H9 (cell line): ENCODE measurements around the gene CPSF4L. TPM values are rescaled to one million over a fixed set of nuclear protein-coding genes. Genes with fewer than 3 reads are reported as not detected.

Experiments
- DNase-seq: peaks from one replicate; pipeline ENCODE4 v3.0.0-alpha.2; 2017
- H2AFZ ChIP-seq: one replicate; pipeline ENCODE4 v1.6.1; 2013; ENCODE audit warnings: mild to moderate bottlenecking, low read length, control low read depth, moderate library complexity
- H2AK5ac ChIP-seq: 2 replicates; pipeline ENCODE4 v1.6.1; 2013; ENCODE audit warnings: low read length, control low read depth, mixed read lengths; ENCODE audit not compliant: insufficient read length
- H2BK120ac ChIP-seq: one replicate; pipeline ENCODE4 v1.6.1; 2013; ENCODE audit warnings: low read depth, mild to moderate bottlenecking, low read length, control low read depth, inconsistent platforms; ENCODE audit not compliant: poor library complexity, severe bottlenecking
- H2BK12ac ChIP-seq: 2 replicates; pipeline ENCODE4 v1.6.1; 2013; ENCODE audit warnings: low read length, control low read depth, mixed read lengths, low read depth; ENCODE audit not compliant: insufficient read length
- H2BK15ac ChIP-seq: 2 replicates; pipeline ENCODE4 v1.6.1; 2013; ENCODE audit warnings: low read depth, low read length, control low read depth
- H2BK20ac ChIP-seq: one replicate; pipeline ENCODE4 v1.6.1; 2013; ENCODE audit warnings: low read depth, mild to moderate bottlenecking, low read length, control low read depth, inconsistent platforms; ENCODE audit not compliant: poor library complexity, severe bottlenecking
- H2BK5ac ChIP-seq: 2 replicates; pipeline ENCODE4 v1.6.1; 2013; ENCODE audit warnings: low read length, control low read depth, mixed read lengths; ENCODE audit not compliant: insufficient read length
- H3K14ac ChIP-seq: 2 replicates; pipeline ENCODE4 v1.6.1; 2013; ENCODE audit warnings: low read length, control low read depth; ENCODE audit not compliant: insufficient read depth
- H3K18ac ChIP-seq: 2 replicates; pipeline ENCODE4 v1.6.1; 2013; ENCODE audit warnings: low read depth, mild to moderate bottlenecking, mixed read lengths, low read length, control low read depth; ENCODE audit not compliant: insufficient read length
- H3K23ac ChIP-seq: 2 replicates; pipeline ENCODE4 v1.6.1; 2013; ENCODE audit warnings: low read length, control low read depth, mixed read lengths, low read depth; ENCODE audit not compliant: insufficient read length
- H3K23me2 ChIP-seq: 2 replicates; pipeline ENCODE4 v1.6.1; 2013; ENCODE audit warnings: low read depth, mild to moderate bottlenecking, mixed read lengths, low read length, control low read depth; ENCODE audit not compliant: insufficient read length, poor library complexity, severe bottlenecking
- H3K27ac ChIP-seq: 2 replicates; pipeline ENCODE4 v1.5.1; 2013; ENCODE audit warnings: low read length, control low read depth, mixed read lengths, low read depth; ENCODE audit not compliant: insufficient read length
- H3K27me3 ChIP-seq: 2 replicates; pipeline ENCODE4 v1.6.1; 2013; ENCODE audit warnings: low read length, control low read depth, inconsistent platforms; ENCODE audit not compliant: insufficient read depth
- H3K4ac ChIP-seq: 2 replicates; pipeline ENCODE4 v1.6.1; 2013; ENCODE audit warnings: low read depth, mild to moderate bottlenecking, control low read depth, inconsistent platforms, low read length, moderate library complexity
- H3K4me1 ChIP-seq: 2 replicates; pipeline ENCODE4 v1.6.1; 2013; ENCODE audit warnings: low read length, control low read depth, inconsistent platforms; ENCODE audit not compliant: insufficient read depth
- H3K4me2 ChIP-seq: 2 replicates; pipeline ENCODE4 v1.6.1; 2013; ENCODE audit warnings: low read length, control low read depth, mixed read lengths; ENCODE audit not compliant: insufficient read length, insufficient read depth
- H3K56ac ChIP-seq: 2 replicates; pipeline ENCODE4 v1.6.1; 2013; ENCODE audit warnings: low read depth, mild to moderate bottlenecking, mixed read lengths, low read length, control low read depth; ENCODE audit not compliant: insufficient read length
- H3K79me1 ChIP-seq: 2 replicates; pipeline ENCODE4 v1.6.1; 2013; ENCODE audit warnings: low read depth, mild to moderate bottlenecking, moderate library complexity, low read length, control low read depth, inconsistent platforms; ENCODE audit not compliant: insufficient read depth, poor library complexity, severe bottlenecking
- H3K79me2 ChIP-seq: 2 replicates; pipeline ENCODE4 v1.6.1; 2013; ENCODE audit warnings: low read length, control low read depth, inconsistent platforms; ENCODE audit not compliant: insufficient read depth
- H3K9ac ChIP-seq: 2 replicates; pipeline ENCODE4 v1.6.1; 2013; ENCODE audit warnings: low read length, control low read depth, mixed read lengths; ENCODE audit not compliant: insufficient read length; ENCODE audit errors: extremely low read depth
- H3K9me3 ChIP-seq: one replicate; pipeline ENCODE4 v1.6.1; 2013; ENCODE audit warnings: low read depth, low read length, inconsistent platforms; ENCODE audit not compliant: control insufficient read depth
- H3T11ph ChIP-seq: one replicate; pipeline ENCODE4 v1.6.1; 2013; ENCODE audit warnings: mild to moderate bottlenecking, low read length, control low read depth, inconsistent platforms
- H4K20me1 ChIP-seq: one replicate; pipeline ENCODE4 v1.6.1; 2013; ENCODE audit not compliant: control insufficient read depth, insufficient read length, insufficient read depth
- H4K5ac ChIP-seq: 2 replicates; pipeline ENCODE4 v1.6.1; 2013; ENCODE audit warnings: low read depth, mild to moderate bottlenecking, mixed read lengths, low read length, control low read depth; ENCODE audit not compliant: insufficient read length
- H4K8ac ChIP-seq: replicated peaks from 2 replicates; pipeline ENCODE4 v1.6.1; 2013; ENCODE audit warnings: low read length, control low read depth, mixed read lengths, low read depth; ENCODE audit not compliant: insufficient read length
- H4K91ac ChIP-seq: 2 replicates; pipeline ENCODE4 v1.6.1; 2013; ENCODE audit warnings: low read depth, mild to moderate bottlenecking, moderate library complexity, mixed read lengths, low read length, control low read depth; ENCODE audit not compliant: insufficient read length
- H3K27ac Mint-ChIP-seq, 3 experiments: 2 replicates in 2 of 3; 3 replicates in 1 of 3; pipeline ENCODE4 v1.8.0; 2020 to 2021; ENCODE audit warnings: mixed read lengths in 3 of 3, mild to moderate bottlenecking in 1 of 3, moderate library complexity in 1 of 3
- H3K27me3 Mint-ChIP-seq: 2 replicates; pipeline ENCODE4 v1.8.0; 2021; ENCODE audit warnings: low read depth, mild to moderate bottlenecking, moderate library complexity, mixed read lengths
- H3K36me3 Mint-ChIP-seq, 3 experiments: 2 replicates in 2 of 3; 3 replicates in 1 of 3; pipeline ENCODE4 v1.8.0; 2020 to 2021; ENCODE audit warnings: low read depth in 3 of 3, mixed read lengths in 3 of 3; ENCODE audit not compliant: insufficient read depth in 1 of 3
- H3K4me1 Mint-ChIP-seq, 2 experiments: 2 replicates each; pipeline ENCODE4 v1.8.0; 2020; ENCODE audit warnings: mixed read lengths in 2 of 2
- H3K4me3 Mint-ChIP-seq, 2 experiments: 2 replicates in 1 of 2; 3 replicates in 1 of 2; pipeline ENCODE4 v1.8.0; 2020 to 2021; ENCODE audit warnings: mild to moderate bottlenecking in 2 of 2, mixed read lengths in 2 of 2, moderate library complexity in 1 of 2
- H3K9me3 Mint-ChIP-seq, 2 experiments: 2 replicates in 1 of 2; 3 replicates in 1 of 2; pipeline ENCODE4 v1.8.0; 2020; ENCODE audit warnings: mild to moderate bottlenecking in 2 of 2, mixed read lengths in 2 of 2, moderate library complexity in 1 of 2
- CTCF ChIP-seq: fragments of 200-600 bp; sonication (generic); conservative IDR thresholded peaks from 3 replicates; pipeline ENCODE4 v1.8.0; 2021; ENCODE audit warnings: antibody characterized with exemption, mild to moderate bottlenecking
- WGBS: extraction: QIAGEN DNeasy Blood & Tissue Kit; methylation state at CpG from one replicate; pipeline ENCODE4 v1.1.7; 2013; ENCODE audit warnings: missing lambda C conversion rate, low lambda C conversion rate, mixed read lengths; ENCODE audit not compliant: insufficient read length; ENCODE audit errors: extremely low coverage; 5-methylcytosine and 5-hydroxymethylcytosine counted together
- total RNA-seq: library from RNA; stranded (reverse); gene quantifications from 2 replicates; pipeline ENCODE4 v1.2.1, GENCODE V29; 2021

CPSF4L gene
- total RNA-seq, 1 experiment from 2014 or later = not detected

- Mint-ChIP-seq H3K4me1 (peaks cover 16% of the 10 kb centered on the region in 2 experiments), H3K27ac (no peak overlapping the region; a peak in 2 of 7 replicates), H3K4me3 (no peak overlapping the region), H3K9me3 (no peaks in the 10 kb centered on the region), H3K27me3 (no peaks in the 10 kb centered on the region), H3K36me3 (peaks cover 17 to 49% (median 38%) of the 10 kb centered on the region in 3 experiments; a peak in 6 of 7 replicates)
- Histone ChIP-seq H2BK20ac (no peak overlapping the region), H2BK12ac (no peak overlapping the region), H3K27me3 (no peaks in the 10 kb centered on the region), H3K14ac (no peak overlapping the region), H3K9me3 (no peaks in the 10 kb centered on the region), H4K8ac (no peak overlapping the region), H3K23me2 (no peaks in the 10 kb centered on the region), H3K9ac (no peak overlapping the region), H2AFZ (no peak overlapping the region), H4K5ac (no peak overlapping the region), H2BK15ac (no peak overlapping the region), H3K4ac (no peak overlapping the region), H3K23ac (no peak overlapping the region), H2BK5ac (no peak overlapping the region), H3K4me2 (no peak overlapping the region), H3K27ac (no peak overlapping the region), H2AK5ac (no peak overlapping the region), H2BK120ac (no peak overlapping the region), H3T11ph (no peak overlapping the region), H4K20me1 (no peaks in the 10 kb centered on the region), H3K18ac (no peak overlapping the region), H3K4me1 (peaks cover 5% of the 10 kb centered on the region), H3K56ac (no peak overlapping the region), H3K79me2 (peaks cover 4% of the 10 kb centered on the region; the same call in 1 of the 2 replicates), H3K79me1 (no peaks in the 10 kb centered on the region), H4K91ac (no peak overlapping the region)
- DNase-seq = no peak
- no CpG with 5 or more reads among the region's 13 CpGs for WGBS
- TF ChIP-seq CTCF = no peak
These were observed 49.9 kb downstream of the CPSF4L start for GRCh38 chr17:73211745-73212144.
